H1 (cell line): ENCODE measurements around the gene TBC1D10A. TPM values are rescaled to one million over a fixed set of nuclear protein-coding genes. Genes with fewer than 3 reads are reported as not detected.

ENCODE experiments used
- CTCF ChIA-PET: fragments of 300-600 bp; sonication (Branson Sonifier 250); formaldehyde crosslinking; loops from one replicate; lab custom pipeline; 2021; ENCODE audit not compliant: partially characterized antibody; lab: Charles Lee
- POLR2A ChIA-PET: fragments of 300-600 bp; sonication (Branson Sonifier 250); formaldehyde crosslinking; loops from one replicate; lab custom pipeline; 2021; ENCODE audit warnings: inconsistent platforms; ENCODE audit not compliant: partially characterized antibody; lab: Charles Lee
- DNase-seq, 2 experiments: peaks; one replicate each; pipeline versions ENCODE4 v3.0.0 to v3.0.0-alpha.2; 2010 to 2022; ENCODE audit warnings: low spot score in 2 of 2, low read depth in 1 of 2, mixed read lengths in 1 of 2
- FAIRE-seq: peaks from 2 replicates; lab custom pipeline; 2011; peaks lifted over from hg19 to GRCh38; lab: Jason Lieb, UNC
- H2AFZ ChIP-seq: 2 replicates; pipeline ENCODE4 v1.8.1; 2012; ENCODE audit warnings: low read length, inconsistent platforms
- H2AK5ac ChIP-seq: 2 replicates; pipeline ENCODE4 v1.6.1; 2013; ENCODE audit warnings: low read depth, low read length
- H2BK120ac ChIP-seq: replicated peaks from 2 replicates; pipeline ENCODE3; 2013; ENCODE audit warnings: low read depth, low read length, inconsistent platforms
- H2BK12ac ChIP-seq: 2 replicates; pipeline ENCODE4 v1.6.1; 2013; ENCODE audit warnings: low read depth, low read length
- H2BK15ac ChIP-seq: 2 replicates; pipeline ENCODE4 v1.6.1; 2013; ENCODE audit warnings: low read length
- H2BK20ac ChIP-seq: 2 replicates; pipeline ENCODE4 v1.6.1; 2013; ENCODE audit warnings: low read length
- H2BK5ac ChIP-seq: 2 replicates; pipeline ENCODE4 v1.6.1; 2013; ENCODE audit warnings: low read depth, low read length
- H3K14ac ChIP-seq: 2 replicates; pipeline ENCODE4 v1.6.1; 2013; ENCODE audit warnings: inconsistent platforms; ENCODE audit not compliant: insufficient read length
- H3K18ac ChIP-seq: 2 replicates; pipeline ENCODE4 v1.6.1; 2013; ENCODE audit warnings: low read length; ENCODE audit errors: extremely low read depth
- H3K23ac ChIP-seq: 2 replicates; pipeline ENCODE4 v1.6.1; 2013; ENCODE audit warnings: inconsistent platforms; ENCODE audit not compliant: insufficient read length
- H3K23me2 ChIP-seq: 2 replicates; pipeline ENCODE4 v1.6.1; 2013; ENCODE audit warnings: low read depth, low read length
- H3K27ac ChIP-seq: 2 replicates; pipeline ENCODE4 v1.6.1; 2011; ENCODE audit warnings: low read depth, low read length, inconsistent platforms
- H3K27me3 ChIP-seq, 4 experiments: replicated peaks in 1 of 4; 1 replicate in 1 of 4; 2 replicates in 3 of 4; pipeline versions ENCODE4 v1.6.1 to v1.8.1; 2011 to 2013; ENCODE audit warnings: low read length in 3 of 4, mild to moderate bottlenecking in 3 of 4, inconsistent platforms in 2 of 4, mixed read lengths in 2 of 4, moderate library complexity in 1 of 4; ENCODE audit not compliant: control insufficient read depth in 3 of 4, insufficient read depth in 3 of 4; ENCODE audit errors: extremely low read depth in 1 of 4
- H3K36me3 ChIP-seq, 4 experiments: 2 replicates each; pipeline versions ENCODE4 v1.6.1 to v1.8.1; 2011 to 2013; ENCODE audit warnings: mild to moderate bottlenecking in 4 of 4, low read length in 3 of 4, moderate library complexity in 2 of 4, control low read depth in 1 of 4, inconsistent platforms in 1 of 4; ENCODE audit not compliant: insufficient read depth in 4 of 4, control insufficient read depth in 2 of 4
- H3K4ac ChIP-seq: replicated peaks from 2 replicates; pipeline ENCODE3; 2013; ENCODE audit warnings: low read length, low read depth, mixed read lengths, inconsistent platforms; ENCODE audit not compliant: insufficient read length
- H3K4me1 ChIP-seq, 4 experiments: replicated peaks in 1 of 4; 1 replicate in 1 of 4; 2 replicates in 3 of 4; pipeline versions ENCODE4 v1.6.1 to v1.8.1; 2011 to 2013; ENCODE audit warnings: low read length in 3 of 4, inconsistent platforms in 2 of 4, mixed read lengths in 1 of 4; ENCODE audit not compliant: insufficient read depth in 4 of 4, control insufficient read depth in 3 of 4
- H3K4me2 ChIP-seq, 2 experiments: 2 replicates each; pipeline versions ENCODE4 v1.6.1 to v1.8.1; 2011 to 2013; ENCODE audit warnings: low read depth in 2 of 2, low read length in 2 of 2, control low read depth in 1 of 2, inconsistent platforms in 1 of 2, mild to moderate bottlenecking in 1 of 2; ENCODE audit not compliant: insufficient read depth in 1 of 2
- H3K4me3 ChIP-seq, 4 experiments: fragments of 200-600, 300-600 bp in 1 of 4; sonication (generic), shearing (Covaris generic), sonication (Bioruptor Twin) in 1 of 4; 2 replicates each; pipeline versions ENCODE4 v1.5.1 to v1.8.1; 2011 to 2016; ENCODE audit warnings: low read length in 4 of 4, low read depth in 3 of 4, control low read depth in 2 of 4, inconsistent platforms in 2 of 4, mild to moderate bottlenecking in 2 of 4, mixed read lengths in 1 of 4, moderate library complexity in 1 of 4; ENCODE audit not compliant: insufficient read depth in 2 of 4; ENCODE audit errors: extremely low read depth in 1 of 4
- H3K56ac ChIP-seq: replicated peaks from 2 replicates; pipeline ENCODE3; 2013; ENCODE audit warnings: low read depth, mild to moderate bottlenecking, mixed read lengths, low read length, inconsistent platforms; ENCODE audit not compliant: insufficient read length
- H3K79me1 ChIP-seq: 2 replicates; pipeline ENCODE4 v1.6.1; 2013; ENCODE audit warnings: low read depth, low read length, control low read depth
- H3K79me2 ChIP-seq, 2 experiments: 2 replicates each; pipeline versions ENCODE4 v1.6.1 to v1.8.1; 2012 to 2013; ENCODE audit warnings: low read length in 2 of 2, mild to moderate bottlenecking in 2 of 2, inconsistent platforms in 1 of 2; ENCODE audit not compliant: insufficient read depth in 2 of 2, control insufficient read depth in 1 of 2
- H3K9ac ChIP-seq, 4 experiments: replicated peaks in 1 of 4; 1 replicate in 1 of 4; 2 replicates in 3 of 4; pipeline versions ENCODE4 v1.6.1 to v1.8.1; 2011 to 2013; ENCODE audit warnings: low read depth in 3 of 4, low read length in 3 of 4, control low read depth in 2 of 4, mild to moderate bottlenecking in 2 of 4, moderate library complexity in 2 of 4, inconsistent platforms in 1 of 4; ENCODE audit errors: extremely low read depth in 1 of 4
- H3K9me3 ChIP-seq, 2 experiments: 2 replicates each; pipeline versions ENCODE4 v1.6.1 to v1.8.1; 2012 to 2013; ENCODE audit warnings: mild to moderate bottlenecking in 2 of 2, moderate library complexity in 2 of 2, control low read depth in 1 of 2, inconsistent platforms in 1 of 2, low read depth in 1 of 2, low read length in 1 of 2, mixed read lengths in 1 of 2; ENCODE audit not compliant: insufficient read depth in 2 of 2
- H4K20me1 ChIP-seq, 2 experiments: replicated peaks in 1 of 2; 2 replicates each; pipeline versions ENCODE3 to v1.8.1; 2011 to 2013; ENCODE audit warnings: inconsistent platforms in 2 of 2, low read length in 2 of 2, mild to moderate bottlenecking in 1 of 2; ENCODE audit not compliant: insufficient read depth in 2 of 2, control insufficient read depth in 1 of 2
- H4K5ac ChIP-seq: 2 replicates; pipeline ENCODE4 v1.6.1; 2013; ENCODE audit warnings: low read length, low read depth, mixed read lengths, inconsistent platforms; ENCODE audit not compliant: insufficient read length
- H4K8ac ChIP-seq: 2 replicates; pipeline ENCODE4 v1.8.0; 2013; ENCODE audit warnings: mild to moderate bottlenecking, moderate library complexity, low read length, inconsistent platforms; ENCODE audit not compliant: insufficient read depth; ENCODE audit errors: extremely low read depth
- H4K91ac ChIP-seq: replicated peaks from 2 replicates; pipeline ENCODE3; 2013; ENCODE audit warnings: low read length, mixed read lengths, inconsistent platforms; ENCODE audit not compliant: insufficient read length
- BACH1 ChIP-seq: IDR thresholded peaks from 2 replicates; pipeline ENCODE4 v1.6.1; 2012; ENCODE audit warnings: low read length, improper control_type of control experiment
- CBX5 ChIP-seq: fragments of 300-800, 300-1000 bp; sonication (generic); IDR thresholded peaks from 2 replicates; pipeline ENCODE4 v1.7.1; 2016; ENCODE audit warnings: antibody characterized with exemption, low read length, low read depth
- FOSL1 ChIP-seq: IDR thresholded peaks from 2 replicates; pipeline ENCODE4 v1.6.1; 2011; ENCODE audit warnings: mild to moderate bottlenecking, low read depth, low read length, moderate library complexity; ENCODE audit not compliant: insufficient read depth
- JUND ChIP-seq: IDR thresholded peaks from 2 replicates; pipeline ENCODE4 v1.6.1; 2011; ENCODE audit warnings: mild to moderate bottlenecking, improper control_type of control experiment, low read length
- MAFK ChIP-seq: IDR thresholded peaks from 2 replicates; pipeline ENCODE4 v1.6.1; 2012; ENCODE audit warnings: low read depth, mild to moderate bottlenecking, improper control_type of control experiment, low read length
- NRF1 ChIP-seq: IDR thresholded peaks from 2 replicates; pipeline ENCODE4 v1.6.1; 2011; ENCODE audit warnings: mild to moderate bottlenecking, low read depth, low read length, improper control_type of control experiment
- RFX5 ChIP-seq: IDR thresholded peaks from 2 replicates; pipeline ENCODE4 v1.6.1; 2011; ENCODE audit warnings: low read depth, low read length, improper control_type of control experiment, borderline replicate concordance
- SP2 ChIP-seq: IDR thresholded peaks from 2 replicates; pipeline ENCODE4 v1.6.1; 2012; ENCODE audit warnings: mild to moderate bottlenecking, low read length, inconsistent platforms
- WGBS, 2 experiments: shearing (Covaris generic) in 1 of 2; methylation state at CpG; one replicate each; pipeline versions ENCODE4 v1.1.6 to v1.1.7; 2013 to 2015; ENCODE audit warnings: low lambda C conversion rate in 2 of 2, mixed read lengths in 2 of 2, inconsistent platforms in 1 of 2, low coverage in 1 of 2, missing lambda C conversion rate in 1 of 2; ENCODE audit not compliant: insufficient replicate concordance in 2 of 2, insufficient coverage in 1 of 2, insufficient read length in 1 of 2; ENCODE audit errors: extremely low coverage in 1 of 2, missing lambda C conversion rate in 1 of 2; 5-methylcytosine and 5-hydroxymethylcytosine counted together
- polyA plus RNA-seq, 7 experiments: library from polyadenylated mRNA; depleted of rRNA in 3 of 7; stranded (reverse) in 5 of 7; unstranded in 2 of 7; fragments of >200 nt in 5 of 7; fragments of 200-250 nt in 2 of 7; gene quantifications; 1 replicate in 5 of 7; 2 replicates in 1 of 7; 4 replicates in 1 of 7; pipeline versions ENCODE4 v1.2.1 to v1.2.3, GENCODE V29; 2011 to 2013; ENCODE audit warnings: missing spikeins in 2 of 7, mixed read lengths in 2 of 7
- total RNA-seq: library from RNA; stranded (reverse); fragmentation: NEBNext Ultra II Directional; extraction: Animal tissue kit (Norgen Biotek cat#: 25700); gene quantifications from 2 replicates; pipeline ENCODE4 v1.2.1, GENCODE V29; 2021
- TF ChIP-seq, protein P1 (sequence below): IDR thresholded peaks from 2 replicates; pipeline ENCODE4 v1.6.1; 2012; ENCODE audit warnings: low read length, inconsistent platforms
- TF ChIP-seq, protein P2 (sequence below): IDR thresholded peaks from 2 replicates; pipeline ENCODE4 v1.6.1; 2011; ENCODE audit warnings: low read length, improper control_type of control experiment

Gene TBC1D10A
- total and polyA plus RNA-seq, 2 of the 8 experiments (the other 6 are each of a cell fraction or from before 2014, with no cell fraction given), result 5.4 to 7.0 TPM

DNA sequence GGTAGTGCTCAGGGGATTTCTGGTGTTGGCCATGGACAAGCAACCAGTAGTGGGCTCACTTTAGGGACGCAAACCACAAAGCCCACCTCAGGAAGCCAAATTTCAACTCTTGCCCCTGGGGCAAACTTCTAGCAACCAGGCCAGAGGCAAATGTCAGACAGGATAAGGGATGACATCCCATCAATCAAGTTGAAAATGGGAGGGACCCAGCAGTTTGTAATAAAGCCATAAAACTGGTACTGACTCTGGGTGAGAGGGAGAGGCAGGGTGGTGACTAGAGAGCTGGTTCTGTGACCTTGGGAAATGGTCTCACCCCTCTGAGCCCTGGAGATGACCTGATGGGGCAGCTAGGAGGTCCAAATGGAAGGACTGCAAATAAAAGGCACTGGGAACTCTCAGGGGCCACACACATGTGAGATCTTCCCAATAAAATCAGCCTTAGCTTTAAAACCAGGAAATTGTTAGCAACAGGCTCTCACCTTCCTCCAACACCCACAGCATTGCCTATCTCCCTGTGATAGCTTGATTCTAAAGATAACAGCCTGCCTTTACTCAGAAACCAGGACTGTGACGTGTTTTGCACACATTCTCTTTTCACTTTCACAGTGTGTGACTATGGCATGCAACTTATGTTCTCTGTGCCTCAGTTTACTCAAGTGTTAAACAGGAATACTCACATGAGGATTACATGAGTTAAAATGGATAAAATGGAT is 6.4 kb upstream of the TBC1D10A start:
- Histone ChIP-seq H3K79me1 (no peaks in the 10 kb centered on the region; the same call in 1 of the 2 replicates), H3K4me2 (no peak overlapping the region), H3K27ac (no peak overlapping the region), H3K9ac (no peak overlapping the region), H3K4me1 (no peaks in the 10 kb centered on the region), H3K9me3 (no peaks in the 10 kb centered on the region), H4K91ac (no peak overlapping the region), H3K79me2 (no peaks in the 10 kb centered on the region), H3K36me3 (peaks cover 32 to 67% (median 56%) of the 10 kb centered on the region in 4 experiments), H2AFZ (no peak overlapping the region), H3K23ac (no peak overlapping the region), H2BK120ac (no peak overlapping the region), H2BK5ac (no peak overlapping the region), H3K4me3 (no peak overlapping the region), H2BK20ac (no peak overlapping the region), H4K20me1 (peaks cover 0 to 10% of the 10 kb centered on the region in 2 experiments), H3K18ac (no peak overlapping the region), H2AK5ac (no peak overlapping the region), H4K8ac (no peak overlapping the region), H2BK15ac (no peak overlapping the region), H3K56ac (no peak overlapping the region), H3K23me2 (no peaks in the 10 kb centered on the region), H2BK12ac (no peak overlapping the region), H3K27me3 (no peaks in the 10 kb centered on the region), H4K5ac (no peak overlapping the region), H3K4ac (no peak overlapping the region), H3K14ac (no peak overlapping the region)
- 94% methylated on average over 2 of the region's 2 CpGs; no CpG with 5 or more reads in 1 of the 2 experiments for WGBS, 2 experiments
- FAIRE-seq, result no peak
- ChIA-PET POLR2A (interaction anchor here (0.6 to 1.6 kb wide), 5 partner anchors 9 to 930 kb away, joined by 3 to 8 read pairs (median 4); no protein-coding TSS in a partner anchor), CTCF (interaction anchor here (0.6 to 20.1 kb wide), 4 partner anchors 8 to 70 kb away, joined by 3 to 203 read pairs (median 6); partner anchors contain the start of gene CASTOR1)
- DNase-seq, result no peak
- TF ChIP-seq MAFK (no peak), RFX5 (no peak), SP2 (no peak), CBX5 (no peak), FOSL1 (no peak), NRF1 (no peak), BACH1 (no peak), JUND (no peak)
- TF ChIP-seq, protein P1, sequence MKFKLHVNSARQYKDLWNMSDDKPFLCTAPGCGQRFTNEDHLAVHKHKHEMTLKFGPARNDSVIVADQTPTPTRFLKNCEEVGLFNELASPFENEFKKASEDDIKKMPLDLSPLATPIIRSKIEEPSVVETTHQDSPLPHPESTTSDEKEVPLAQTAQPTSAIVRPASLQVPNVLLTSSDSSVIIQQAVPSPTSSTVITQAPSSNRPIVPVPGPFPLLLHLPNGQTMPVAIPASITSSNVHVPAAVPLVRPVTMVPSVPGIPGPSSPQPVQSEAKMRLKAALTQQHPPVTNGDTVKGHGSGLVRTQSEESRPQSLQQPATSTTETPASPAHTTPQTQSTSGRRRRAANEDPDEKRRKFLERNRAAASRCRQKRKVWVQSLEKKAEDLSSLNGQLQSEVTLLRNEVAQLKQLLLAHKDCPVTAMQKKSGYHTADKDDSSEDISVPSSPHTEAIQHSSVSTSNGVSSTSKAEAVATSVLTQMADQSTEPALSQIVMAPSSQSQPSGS, result no peak
- TF ChIP-seq, protein P2, sequence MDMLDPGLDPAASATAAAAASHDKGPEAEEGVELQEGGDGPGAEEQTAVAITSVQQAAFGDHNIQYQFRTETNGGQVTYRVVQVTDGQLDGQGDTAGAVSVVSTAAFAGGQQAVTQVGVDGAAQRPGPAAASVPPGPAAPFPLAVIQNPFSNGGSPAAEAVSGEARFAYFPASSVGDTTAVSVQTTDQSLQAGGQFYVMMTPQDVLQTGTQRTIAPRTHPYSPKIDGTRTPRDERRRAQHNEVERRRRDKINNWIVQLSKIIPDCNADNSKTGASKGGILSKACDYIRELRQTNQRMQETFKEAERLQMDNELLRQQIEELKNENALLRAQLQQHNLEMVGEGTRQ, result no peak
